ENCODE measurements around the gene TMEM114. TPM values are rescaled to one million over a fixed set of nuclear protein-coding genes. Genes with fewer than 3 reads are reported as not detected.

Gene TMEM114
- total RNA-seq, 1 donor, result not detected

DNA sequence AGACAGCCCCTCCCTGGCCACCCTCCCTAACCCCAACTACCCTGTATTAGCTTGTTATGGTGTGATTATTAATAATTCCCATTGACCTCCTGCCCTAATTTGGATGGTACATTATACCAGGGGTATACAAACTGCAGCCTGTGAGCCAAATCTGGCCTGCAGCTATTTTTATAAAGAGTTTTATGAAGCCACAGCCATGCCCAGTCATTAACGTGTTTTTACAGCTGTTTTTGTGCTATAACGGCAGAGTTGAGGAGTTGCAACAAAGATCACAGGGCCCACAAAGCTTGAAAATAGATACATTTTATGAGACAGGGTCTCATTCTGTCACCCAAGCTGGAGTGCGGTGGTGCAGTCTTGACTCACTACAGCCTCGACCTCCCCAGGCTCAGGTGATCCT, 37.1 kb upstream of the TMEM114 start:
- Histone ChIP-seq H3K27ac (ENCODE audit: low read depth, low read length) (no peak overlapping the region), H3K9me3 (ENCODE audit: low read depth, low read length) (no peaks in the 10 kb centered on the region), H3K36me3 (ENCODE audit: insufficient read depth, low read length) (peaks cover 60% of the 10 kb centered on the region), H2AFZ (ENCODE audit: low read length) (no peak overlapping the region), H3K79me2 (ENCODE audit: insufficient read depth, low read length) (peaks cover 31% of the 10 kb centered on the region), H3K4me1 (ENCODE audit: insufficient read depth, low read length) (peaks cover 15% of the 10 kb centered on the region), H3K4me2 (ENCODE audit: insufficient read depth, low read length) (no peak overlapping the region), H3K27me3 (ENCODE audit: insufficient read depth, low read length) (no peaks in the 10 kb centered on the region), H3K4me3 (ENCODE audit: insufficient read depth, low read length) (no peak overlapping the region), H4K20me1 (ENCODE audit: insufficient read depth, low read length) (peaks cover 28% of the 10 kb centered on the region)
- TF ChIP-seq, protein P1, sequence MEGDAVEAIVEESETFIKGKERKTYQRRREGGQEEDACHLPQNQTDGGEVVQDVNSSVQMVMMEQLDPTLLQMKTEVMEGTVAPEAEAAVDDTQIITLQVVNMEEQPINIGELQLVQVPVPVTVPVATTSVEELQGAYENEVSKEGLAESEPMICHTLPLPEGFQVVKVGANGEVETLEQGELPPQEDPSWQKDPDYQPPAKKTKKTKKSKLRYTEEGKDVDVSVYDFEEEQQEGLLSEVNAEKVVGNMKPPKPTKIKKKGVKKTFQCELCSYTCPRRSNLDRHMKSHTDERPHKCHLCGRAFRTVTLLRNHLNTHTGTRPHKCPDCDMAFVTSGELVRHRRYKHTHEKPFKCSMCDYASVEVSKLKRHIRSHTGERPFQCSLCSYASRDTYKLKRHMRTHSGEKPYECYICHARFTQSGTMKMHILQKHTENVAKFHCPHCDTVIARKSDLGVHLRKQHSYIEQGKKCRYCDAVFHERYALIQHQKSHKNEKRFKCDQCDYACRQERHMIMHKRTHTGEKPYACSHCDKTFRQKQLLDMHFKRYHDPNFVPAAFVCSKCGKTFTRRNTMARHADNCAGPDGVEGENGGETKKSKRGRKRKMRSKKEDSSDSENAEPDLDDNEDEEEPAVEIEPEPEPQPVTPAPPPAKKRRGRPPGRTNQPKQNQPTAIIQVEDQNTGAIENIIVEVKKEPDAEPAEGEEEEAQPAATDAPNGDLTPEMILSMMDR (IDR thresholded peaks at IDR 0.05; ENCODE audit: extremely low read depth, low read depth, low read length), result no peak
- no peak for DNase-seq (ENCODE audit: insufficient read length, low spot score, missing footprints)

DNA sequence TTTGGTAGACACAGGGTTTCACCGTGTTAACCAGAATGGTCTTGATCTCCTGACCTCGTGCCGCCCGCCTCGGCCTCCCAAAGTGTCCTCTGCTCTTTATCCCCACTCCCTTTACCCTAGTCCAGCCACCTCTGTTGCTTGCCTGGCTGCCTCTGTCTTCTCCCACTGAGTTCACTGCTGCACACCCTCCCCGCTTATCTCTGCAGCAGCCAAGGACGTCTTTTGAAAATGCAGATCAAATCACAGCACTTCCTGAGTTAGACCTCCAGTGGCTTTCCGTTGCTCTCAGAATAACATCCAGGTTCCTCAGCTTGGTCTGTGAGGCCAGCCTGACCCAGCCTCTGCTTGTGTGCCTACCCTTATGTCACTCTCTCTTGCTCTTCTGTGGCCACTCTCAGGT, 36.6 kb upstream of the TMEM114 start:
- Histone ChIP-seq H3K79me2 (ENCODE audit: insufficient read depth, low read length) (peaks cover 36% of the 10 kb centered on the region), H3K4me2 (ENCODE audit: insufficient read depth, low read length) (no peak overlapping the region), H3K36me3 (ENCODE audit: insufficient read depth, low read length) (peaks cover 54% of the 10 kb centered on the region), H3K27ac (ENCODE audit: low read depth, low read length) (no peak overlapping the region), H4K20me1 (ENCODE audit: insufficient read depth, low read length) (peaks cover 28% of the 10 kb centered on the region), H3K27me3 (ENCODE audit: insufficient read depth, low read length) (no peaks in the 10 kb centered on the region), H3K4me3 (ENCODE audit: insufficient read depth, low read length) (no peak overlapping the region), H3K9me3 (ENCODE audit: low read depth, low read length) (no peaks in the 10 kb centered on the region), H2AFZ (ENCODE audit: low read length) (no peak overlapping the region), H3K4me1 (ENCODE audit: insufficient read depth, low read length) (peaks cover 20% of the 10 kb centered on the region)
- DNase-seq (ENCODE audit: insufficient read length, low spot score, missing footprints), result no peak
- TF ChIP-seq, protein P1 (IDR thresholded peaks at IDR 0.05; ENCODE audit: extremely low read depth, low read depth, low read length), result no peak

DNA sequence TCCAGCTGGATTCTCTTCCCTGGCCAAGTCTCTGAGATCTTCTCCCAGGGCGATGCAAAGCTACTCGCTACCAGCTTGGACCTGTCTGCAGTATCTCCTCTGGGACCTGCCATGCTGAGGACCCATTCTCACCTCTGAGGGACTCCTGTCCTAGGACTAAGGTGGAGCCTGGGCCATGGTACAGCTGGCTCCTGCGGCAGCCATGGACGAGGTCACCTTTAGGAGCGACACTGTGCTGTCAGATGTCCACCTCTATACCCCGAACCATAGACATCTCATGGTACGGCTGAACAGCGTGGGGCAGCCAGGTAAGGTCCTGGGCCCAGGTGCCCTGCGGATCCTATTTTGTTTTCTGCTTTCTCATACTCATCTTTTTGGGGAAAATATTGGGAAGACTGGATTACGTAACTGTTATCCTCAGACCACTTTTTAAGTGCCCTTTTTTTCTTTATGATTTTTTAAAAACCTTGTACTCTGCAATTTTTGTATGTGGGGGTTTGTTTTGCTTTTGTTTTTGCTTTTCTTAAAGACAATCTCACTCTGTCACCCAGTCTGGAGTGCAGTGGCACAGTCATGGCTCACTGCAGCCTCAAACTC, 35.3 kb upstream of the TMEM114 start:
- H3K27ac ChIP-seq (ENCODE audit: low read depth, low read length), result no peak overlapping the region
- TF ChIP-seq, protein P1 (IDR thresholded peaks at IDR 0.05; ENCODE audit: extremely low read depth, low read depth, low read length), result no peak
- no peaks in the 10 kb centered on the region for H3K9me3 ChIP-seq (ENCODE audit: low read depth, low read length)
- peaks cover 42% of the 10 kb centered on the region for H3K36me3 ChIP-seq (ENCODE audit: insufficient read depth, low read length)
- H3K4me2 ChIP-seq (ENCODE audit: insufficient read depth, low read length), result no peak overlapping the region
- H3K79me2 ChIP-seq (ENCODE audit: insufficient read depth, low read length), result peaks cover 41% of the 10 kb centered on the region
- H2AFZ ChIP-seq (ENCODE audit: low read length), result no peak overlapping the region
- no peak for DNase-seq (ENCODE audit: insufficient read length, low spot score, missing footprints)
- no peaks in the 10 kb centered on the region for H3K27me3 ChIP-seq (ENCODE audit: insufficient read depth, low read length)
- peaks cover 23% of the 10 kb centered on the region for H3K4me1 ChIP-seq (ENCODE audit: insufficient read depth, low read length)
- H4K20me1 ChIP-seq (ENCODE audit: insufficient read depth, low read length), result peaks cover 28% of the 10 kb centered on the region
- no peak overlapping the region for H3K4me3 ChIP-seq (ENCODE audit: insufficient read depth, low read length)

DNA sequence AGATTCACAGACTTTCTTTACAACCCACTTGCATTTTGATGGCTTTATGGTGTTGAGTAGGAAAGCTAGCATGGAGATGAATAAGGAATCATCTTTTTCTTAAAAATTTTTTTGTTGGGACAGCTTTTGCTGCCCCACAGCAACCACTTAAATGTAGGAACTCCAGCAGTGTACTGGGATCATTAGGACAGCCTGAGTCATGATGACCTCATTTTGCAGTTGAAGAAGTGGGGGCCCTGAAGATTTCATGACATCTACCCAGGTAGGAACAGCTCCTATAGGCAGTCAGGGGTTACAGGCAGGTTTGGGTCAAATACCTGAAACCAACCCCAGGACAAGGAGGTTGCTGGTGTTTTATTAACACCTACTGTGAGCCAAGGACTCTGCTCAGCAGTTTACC, 33.3 kb upstream of the TMEM114 start:
- H3K4me2 ChIP-seq (ENCODE audit: insufficient read depth, low read length), result peak overlapping the region; percentile 3
- H3K27me3 ChIP-seq (ENCODE audit: insufficient read depth, low read length), result no peaks in the 10 kb centered on the region
- peaks cover 23% of the 10 kb centered on the region for H4K20me1 ChIP-seq (ENCODE audit: insufficient read depth, low read length)
- peaks cover 23% of the 10 kb centered on the region for H3K36me3 ChIP-seq (ENCODE audit: insufficient read depth, low read length)
- H3K79me2 ChIP-seq (ENCODE audit: insufficient read depth, low read length), result peaks cover 41% of the 10 kb centered on the region
- TF ChIP-seq, protein P1 (IDR thresholded peaks at IDR 0.05; ENCODE audit: extremely low read depth, low read depth, low read length), result no peak
- no peaks in the 10 kb centered on the region for H3K9me3 ChIP-seq (ENCODE audit: low read depth, low read length)
- H3K4me1 ChIP-seq (ENCODE audit: insufficient read depth, low read length), result peaks cover 23% of the 10 kb centered on the region
- no peak overlapping the region for H3K4me3 ChIP-seq (ENCODE audit: insufficient read depth, low read length)
- no peak for DNase-seq (ENCODE audit: insufficient read length, low spot score, missing footprints)
- H2AFZ ChIP-seq (ENCODE audit: low read length), result no peak overlapping the region
- H3K27ac ChIP-seq (ENCODE audit: low read depth, low read length), result peak overlapping the region; percentile 53

Measured in osteoblast (primary cell).